DMS 273 (cell line): ENCODE data around the gene TRUB2.

Experiments used
- DNase-seq: peaks from one replicate; lab custom pipeline; 2025; ENCODE audit not compliant: unreplicated experiment; lab: John Stamatoyannopoulos, UW

TRUB2 gene

DNA sequence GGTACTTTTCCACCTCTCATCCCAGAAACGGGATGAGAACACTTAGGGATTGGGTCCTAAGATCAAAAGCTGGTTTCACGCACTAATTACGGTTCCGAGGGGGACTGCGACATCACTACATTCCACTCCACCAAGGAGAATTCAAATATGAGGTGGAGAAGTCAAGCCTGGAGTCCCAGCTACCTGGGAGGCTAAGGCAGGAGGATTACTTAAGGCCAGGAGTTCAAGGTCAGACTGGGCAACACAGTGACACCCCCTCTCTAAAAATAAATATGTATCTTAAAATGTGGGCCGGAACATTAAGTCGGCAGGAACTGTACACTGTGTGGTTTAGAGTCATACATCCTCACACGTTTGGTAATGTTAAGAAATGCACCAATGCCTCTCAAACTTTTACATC, 48.0 kb downstream of the TRUB2 start:
- DNase-seq, result no peak

- no peak for DNase-seq
These were observed 50.7 kb downstream of the TRUB2 start for GRCh38 chr9:128271512-128271911.

DNA sequence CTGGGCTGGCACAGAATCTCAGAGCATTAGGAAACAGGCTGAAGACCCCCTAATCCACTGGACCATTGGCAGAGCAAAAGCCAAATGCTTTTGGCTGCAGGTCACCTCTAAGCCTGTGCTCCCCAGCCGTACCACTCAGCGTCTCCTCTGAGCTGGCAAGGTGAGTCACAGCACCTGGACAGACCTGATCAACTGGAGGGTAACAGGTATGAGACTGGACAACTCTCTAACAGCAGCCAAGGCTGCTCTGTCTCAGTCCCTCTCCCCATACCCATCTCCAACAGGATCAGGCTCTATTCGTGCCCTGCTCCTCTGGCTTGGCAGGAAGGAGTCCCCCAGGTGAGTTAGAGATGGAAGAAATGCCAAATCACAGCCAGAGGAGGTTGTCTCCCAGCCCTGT, 51.1 kb downstream of the TRUB2 start:
- DNase-seq, result no peak

DNA sequence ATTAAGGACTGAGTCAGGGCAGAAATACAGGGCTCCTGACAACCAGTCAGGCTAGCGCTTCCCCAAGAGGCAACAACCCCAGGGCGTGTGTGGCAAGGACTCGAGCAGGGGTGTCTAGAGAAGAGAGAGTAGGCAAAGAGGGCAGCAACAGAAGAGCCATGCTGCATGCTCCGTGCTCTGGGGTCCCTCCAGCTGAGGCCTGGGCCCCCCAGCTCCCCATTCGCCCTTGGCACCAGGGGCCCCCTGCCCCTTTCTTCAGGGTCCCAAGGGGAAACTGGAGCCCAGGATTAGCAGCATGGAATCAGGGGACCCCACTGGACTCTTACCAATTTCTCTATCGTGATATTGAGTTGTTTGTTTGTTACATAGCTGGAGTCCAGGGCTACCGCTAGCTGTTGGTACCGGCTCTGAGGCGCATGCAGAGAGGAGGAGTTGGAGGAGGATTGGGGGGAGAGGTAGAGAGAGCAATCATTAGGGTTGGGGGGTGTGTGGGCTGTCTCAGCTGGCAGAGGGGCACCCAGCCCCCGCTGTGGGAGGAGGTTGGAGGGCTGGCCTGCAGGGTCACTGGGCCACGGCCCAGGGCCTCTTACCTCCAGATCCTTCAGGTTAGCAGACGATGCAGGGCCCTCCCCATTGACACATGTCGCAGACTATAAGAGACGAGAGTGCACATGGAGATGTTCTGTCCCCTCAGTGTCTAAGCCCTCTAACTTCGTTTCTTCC, 55.2 kb downstream of the TRUB2 start:
- no peak for DNase-seq

GRCh38 chr9:128265348-128265847, 56.8 kb downstream of the TRUB2 start:
- no peak for DNase-seq

DNA sequence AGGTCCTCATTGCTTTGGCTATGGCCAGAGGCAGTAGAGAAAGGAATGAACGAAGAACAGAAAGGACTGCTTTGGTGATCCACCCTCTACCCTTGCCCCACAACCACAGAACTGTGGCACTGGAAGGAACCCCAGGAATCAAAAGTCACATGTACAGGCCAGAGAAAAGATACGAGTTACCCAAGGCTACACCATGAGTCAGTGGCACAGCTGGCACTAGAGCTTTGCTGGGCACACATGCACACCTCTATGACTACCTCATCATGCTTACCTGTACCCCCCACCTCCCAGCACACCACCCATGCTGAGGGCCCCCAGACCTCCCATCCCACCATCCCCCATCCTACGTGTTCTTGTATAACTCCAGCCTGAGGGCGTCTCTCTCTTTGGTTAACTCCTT, 59.6 kb downstream of the TRUB2 start:
- no peak for DNase-seq

GRCh38 chr9:128260340-128260739, 61.9 kb downstream of the TRUB2 start:
- no peak for DNase-seq

DNA sequence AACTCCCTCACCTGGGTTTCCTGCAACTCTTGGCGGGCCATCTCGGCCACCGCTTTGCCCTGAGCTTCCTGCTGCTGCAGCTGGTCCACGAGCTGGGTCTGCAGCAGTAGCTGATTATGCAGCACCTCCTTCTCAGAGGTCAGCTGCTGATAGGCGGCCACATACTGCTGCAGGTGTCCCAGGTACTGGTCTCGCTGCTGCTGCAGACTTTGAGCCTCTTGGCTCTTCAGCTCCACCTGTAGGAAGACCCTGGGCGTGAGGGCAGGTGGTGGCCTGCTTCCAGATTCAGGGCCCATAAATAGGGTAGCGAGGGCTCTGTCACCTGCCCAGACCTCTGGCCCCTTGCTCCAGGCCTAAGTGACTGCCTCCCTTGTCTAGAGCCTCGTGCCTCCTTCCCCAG, 63.1 kb downstream of the TRUB2 start:
- no peak for DNase-seq

- no peak for DNase-seq
These were observed 63.9 kb downstream of the TRUB2 start for GRCh38 chr9:128258326-128258725.

- DNase-seq, result no peak
These were observed 64.3 kb downstream of the TRUB2 start for GRCh38 chr9:128257907-128258306.

DNA sequence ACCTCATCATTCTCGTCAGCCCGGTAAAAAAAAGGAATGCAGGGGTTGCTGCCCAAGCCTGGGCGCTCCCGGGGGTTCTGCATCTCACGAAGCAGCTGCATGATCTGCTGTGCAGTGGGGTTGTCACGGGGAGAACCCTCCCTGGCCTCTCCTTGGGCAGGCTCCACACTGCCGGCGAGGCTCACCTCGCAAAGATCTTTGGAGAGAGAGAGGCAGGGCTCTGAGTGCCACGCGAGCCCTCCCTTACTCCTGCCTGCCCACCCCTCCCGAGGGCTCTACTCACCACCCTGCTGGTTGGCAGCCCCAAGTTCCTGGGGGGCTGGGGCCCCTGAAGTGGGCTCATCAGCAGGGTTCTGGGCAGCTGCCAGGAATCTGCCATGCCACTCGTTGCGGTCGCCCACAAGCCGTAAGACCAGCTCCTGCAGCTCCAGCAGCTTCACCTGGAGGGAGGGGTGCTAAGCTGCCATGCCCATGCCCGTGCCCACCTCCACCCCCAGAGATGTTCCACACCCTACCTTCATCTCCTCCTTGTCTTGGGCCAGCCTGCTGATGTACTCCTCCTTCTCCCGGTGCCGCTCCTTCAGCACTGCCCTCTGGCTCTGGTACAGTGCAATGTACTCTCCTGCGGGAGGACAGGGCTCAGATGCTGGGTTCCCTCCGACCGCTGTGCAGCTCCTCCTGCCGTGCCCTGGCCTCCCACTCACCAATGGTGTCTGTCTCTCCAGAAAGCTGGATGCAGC, 65.0 kb downstream of the TRUB2 start:
- no peak for DNase-seq
